HepG2 (cell line): ENCODE results near the gene SERP1. TPM values are rescaled to one million over a fixed set of nuclear protein-coding genes. Genes with fewer than 3 reads are reported as not detected.

Experiments
- ATAC-seq: fragments of 200-7000 bp; cut with Tn5 transposase; 3 replicates; pipeline ENCODE4 v1.9.1; 2020; ENCODE audit warnings: mild to moderate bottlenecking, moderate library complexity
- BruUV-seq: library from RNA; stranded (reverse); fragments of 400-500 nt; replicated peaks from 2 replicates; lab custom pipeline; 2021; lab: Mats Ljungman, UMichigan
- CTCF ChIA-PET: fragments of 300-600 bp; formaldehyde crosslinking; extraction: SDS; loops from one replicate; lab custom pipeline; 2021; ENCODE audit warnings: low total read pairs, inconsistent platforms, low intra/inter-chr PET ratio; lab: Yijun Ruan, JAX
- POLR2A ChIA-PET: fragments of 350-600 bp; sonication (Branson Sonifier 250); formaldehyde crosslinking; loops from one replicate; lab custom pipeline; 2020; ENCODE audit warnings: antibody characterized with exemption, inconsistent platforms; lab: Yijun Ruan, JAX
- DNase-seq: peaks from one replicate; pipeline ENCODE4 v3.0.0-alpha.2; 2015; ENCODE audit warnings: low spot score
- FAIRE-seq: peaks from 3 replicates; lab custom pipeline; 2011; peaks lifted over from hg19 to GRCh38; lab: Jason Lieb, UNC
- H2AFZ ChIP-seq: one replicate; pipeline ENCODE4 v1.6.1; 2011; ENCODE audit warnings: low read length, inconsistent platforms
- H3K27ac ChIP-seq: fragments of 300-600 bp; 3 replicates; pipeline ENCODE4 v1.8.0; 2011; ENCODE audit warnings: mixed run types, mild to moderate bottlenecking, mixed read lengths, low read length, inconsistent platforms; ENCODE audit not compliant: insufficient read depth; ENCODE audit errors: extremely low read length
- H3K27me3 ChIP-seq, 2 experiments: fragments of 200-600 bp in 1 of 2; 2 replicates in 1 of 2; 3 replicates in 1 of 2; pipeline versions ENCODE4 v1.6.0 to v1.8.0; 2011; ENCODE audit warnings: low read length in 2 of 2, mild to moderate bottlenecking in 2 of 2, moderate library complexity in 2 of 2, inconsistent platforms in 1 of 2; ENCODE audit not compliant: insufficient read depth in 2 of 2, control insufficient read depth in 1 of 2
- H3K36me3 ChIP-seq, 2 experiments: fragments of 200-600 bp in 1 of 2; replicated peaks in 1 of 2; 2 replicates in 1 of 2; 3 replicates in 1 of 2; pipeline versions ENCODE4 v1.5.1 to v1.8.0; 2011; ENCODE audit warnings: low read length in 2 of 2, inconsistent platforms in 1 of 2; ENCODE audit not compliant: insufficient read depth in 2 of 2, control insufficient read depth in 1 of 2
- H3K4me1 ChIP-seq: 2 replicates; pipeline ENCODE4 v1.5.1; 2012; ENCODE audit warnings: low read length, inconsistent platforms; ENCODE audit not compliant: insufficient read depth
- H3K4me2 ChIP-seq: 2 replicates; pipeline ENCODE4 v1.6.0; 2011; ENCODE audit warnings: low read depth, low read length, inconsistent platforms
- H3K4me3 ChIP-seq, 3 experiments: fragments of 200-600 bp in 1 of 3; sonication (generic), shearing (Covaris generic) in 1 of 3; replicated peaks in 1 of 3; 2 replicates each; pipeline ENCODE4 v1.5.1; 2011 to 2016; ENCODE audit warnings: low read length in 3 of 3, inconsistent platforms in 2 of 3, low read depth in 2 of 3, mild to moderate bottlenecking in 2 of 3, control low read depth in 1 of 3, mixed read lengths in 1 of 3; ENCODE audit not compliant: insufficient read depth in 1 of 3
- H3K79me2 ChIP-seq: one replicate; pipeline ENCODE4 v1.6.1; 2011; ENCODE audit warnings: low read length, inconsistent platforms; ENCODE audit not compliant: insufficient read depth
- H3K9ac ChIP-seq: 2 replicates; pipeline ENCODE4 v1.6.0; 2011; ENCODE audit warnings: mild to moderate bottlenecking, low read depth, low read length, inconsistent platforms; ENCODE audit not compliant: insufficient read depth
- H3K9me3 ChIP-seq: 2 replicates; pipeline ENCODE4 v1.5.1; 2012; ENCODE audit warnings: mild to moderate bottlenecking, low read length
- H4K20me1 ChIP-seq: 2 replicates; pipeline ENCODE4 v1.6.0; 2011; ENCODE audit warnings: inconsistent platforms, mild to moderate bottlenecking, low read length, moderate library complexity; ENCODE audit not compliant: insufficient read depth
- CCAR2 ChIP-seq: fragments of 200-400 bp; formaldehyde crosslinking; optimal IDR thresholded peaks from 2 replicates; pipeline ENCODE3; 2018; ENCODE audit warnings: low read depth, mild to moderate bottlenecking, low read length, moderate library complexity
- EHMT2 ChIP-seq: fragments of 200-600 bp; sonication (generic); IDR thresholded peaks from 2 replicates; pipeline ENCODE4 v1.7.0; 2017; ENCODE audit warnings: antibody characterized with exemption, low read depth, low read length, borderline replicate concordance
- GTF3A ChIP-seq: sonication (generic); formaldehyde crosslinking; conservative IDR thresholded peaks from 2 replicates; pipeline ENCODE4 v1.4.0; 2020; ENCODE audit warnings: mild to moderate bottlenecking, missing genetic modification reagents
- MXD4 ChIP-seq: IDR thresholded peaks from 2 replicates; pipeline ENCODE4 v1.6.1; 2016; ENCODE audit warnings: mild to moderate bottlenecking, missing biosample characterization, missing genetic modification reagents
- NCOR1 ChIP-seq: fragments of 200-600 bp; sonication (generic); IDR thresholded peaks from 2 replicates; pipeline ENCODE4 v1.7.0; 2017; ENCODE audit warnings: antibody characterized with exemption, low read length, borderline replicate concordance
- RFX5 ChIP-seq: IDR thresholded peaks from 2 replicates; pipeline ENCODE4 v1.6.1; 2011; ENCODE audit warnings: low read depth, low read length, improper control_type of control experiment
- TEF ChIP-seq: sonication (generic); formaldehyde crosslinking; IDR thresholded peaks from 2 replicates; pipeline ENCODE4 v1.5.0; 2020; ENCODE audit warnings: missing genetic modification reagents
- TFDP2 ChIP-seq: sonication (generic); formaldehyde crosslinking; IDR thresholded peaks from 2 replicates; pipeline ENCODE4 v1.4.0; 2020; ENCODE audit warnings: missing genetic modification reagents
- TMF1 ChIP-seq: sonication (generic); formaldehyde crosslinking; IDR thresholded peaks from 2 replicates; pipeline ENCODE4 v1.8.1; 2022; ENCODE audit warnings: low read depth, missing genetic modification reagents
- ZBTB44 ChIP-seq: sonication (generic); formaldehyde crosslinking; IDR thresholded peaks from 2 replicates; pipeline ENCODE4 v1.4.0; 2020; ENCODE audit warnings: missing genetic modification reagents
- ZFX ChIP-seq: sonication (generic); formaldehyde crosslinking; IDR thresholded peaks from 2 replicates; pipeline ENCODE4 v1.4.0; 2020; ENCODE audit warnings: mild to moderate bottlenecking, low read depth, missing genetic modification reagents, moderate library complexity
- ZMYM2 ChIP-seq: sonication (generic); formaldehyde crosslinking; IDR thresholded peaks from 2 replicates; pipeline ENCODE4 v1.8.0; 2022; ENCODE audit warnings: mild to moderate bottlenecking, missing genetic modification reagents
- ZNF383 ChIP-seq: sonication (generic); formaldehyde crosslinking; IDR thresholded peaks from 2 replicates; pipeline ENCODE4 v1.4.0; 2020; ENCODE audit warnings: missing genetic modification reagents, mild to moderate bottlenecking, borderline replicate concordance
- ZNF441 ChIP-seq: sonication (generic); formaldehyde crosslinking; IDR thresholded peaks from 2 replicates; pipeline ENCODE4 v1.7.0; 2021; ENCODE audit warnings: missing genetic modification reagents, borderline replicate concordance
- ZNF816 ChIP-seq: sonication (generic); formaldehyde crosslinking; IDR thresholded peaks from 2 replicates; pipeline ENCODE4 v1.8.0; 2022; ENCODE audit warnings: missing genetic modification reagents, mild to moderate bottlenecking, borderline replicate concordance
- WGBS: methylation state at CpG from one replicate; pipeline ENCODE4 v1.1.6; 2017; ENCODE audit warnings: low lambda C conversion rate; 5-methylcytosine and 5-hydroxymethylcytosine counted together
- in situ Hi-C: cut with HindIII; loops from 2 replicates; pipeline ENCODE4 v1.10.0; 2017; ENCODE audit warnings: low pct_unique_long_range_greater_than_20kb; ENCODE audit not compliant: extremely low pct_ligation_motif_present
- intact Hi-C: fragments of 100-400 bp; cut with micrococcal nuclease; formaldehyde crosslinking; loops from one replicate; pipeline ENCODE4 v1.10.0; 2022; ENCODE audit not compliant: unreplicated experiment
- polyA plus RNA-seq, 8 experiments: library from polyadenylated mRNA; depleted of rRNA in 3 of 8; stranded (reverse) in 7 of 8; unstranded in 1 of 8; fragments of >200 nt; fragmentation: Illumina TruSeq in 4 of 8; extraction: Trizol in 4 of 8; gene quantifications; 2 replicates each; pipeline versions ENCODE4 v1.2.1 to v1.2.3, GENCODE V29; 2011 to 2016; ENCODE audit warnings: low read depth in 4 of 8, missing spikeins in 1 of 8, mixed read lengths in 1 of 8; ENCODE audit not compliant: insufficient read depth in 1 of 8
- total RNA-seq, 5 experiments: library from RNA; depleted of rRNA; stranded (reverse); fragments of >200 nt; fragmentation: Illumina TruSeq; extraction: Trizol; gene quantifications; 2 replicates each; pipeline ENCODE4 v1.2.3, GENCODE V29; 2016; ENCODE audit warnings: low read depth in 1 of 5

The SERP1 gene
- total and polyA plus RNA-seq, 2 of the 13 experiments (the other 11 are each of a cell fraction or from before 2014, with no cell fraction given), result 61.2 to 95.0 TPM

GRCh38 chr3:150594150-150594549 is 47.9 kb upstream of the SERP1 start (continued):
- no peak for TF ChIP-seq ZBTB44
- TF ChIP-seq ZMYM2, result no peak
- no peak for TF ChIP-seq CCAR2
- TF ChIP-seq GTF3A (CRISPR knock-in tag), result no peak
- no peak for TF ChIP-seq EHMT2
- TF ChIP-seq ZNF383 (CRISPR knock-in tag), result no peak
- TF ChIP-seq ZNF441 (CRISPR knock-in tag), result no peak
- no peak for TF ChIP-seq MXD4 (CRISPR knock-in tag)
- TF ChIP-seq ZNF816 (CRISPR knock-in tag), result no peak
- no peak for TF ChIP-seq ZFX
- no peak for TF ChIP-seq TEF

GRCh38 chr3:150589759-150590158 is 43.5 kb upstream of the SERP1 start:
- intact Hi-C loops, result loop anchor here (5.0 kb wide), 1 partner anchor 278 kb away; no protein-coding TSS in a partner anchor
- Histone ChIP-seq H3K27me3 (no peaks in the 10 kb centered on the region), H3K9me3 (no peaks in the 10 kb centered on the region), H3K36me3 (peaks cover 0 to 16% of the 10 kb centered on the region in 2 experiments; a peak in 3 of 5 replicates), H2AFZ (no peak overlapping the region), H3K4me1 (no peaks in the 10 kb centered on the region), H4K20me1 (no peaks in the 10 kb centered on the region), H3K4me3 (no peak overlapping the region), H3K27ac (no peak overlapping the region), H3K9ac (no peak overlapping the region), H3K4me2 (no peak overlapping the region), H3K79me2 (peaks cover 2% of the 10 kb centered on the region)
- CTCF ChIA-PET, result no interaction called here
- POLR2A ChIA-PET, result interaction anchor here (1.4 kb wide), 1 partner anchor 13 kb away, joined by 4 read pairs; the partner anchor contains the start of gene SELENOT
- TF ChIP-seq RFX5 (peak; percentile 59; the same call in 1 of the 2 replicates), TFDP2 (CRISPR knock-in tag) (no peak), TMF1 (CRISPR knock-in tag) (no peak), NCOR1 (no peak)
- ATAC-seq (peak; percentile 16; the same call in 1 of the 3 replicates), DNase-seq (no peak), FAIRE-seq (no peak)
- in situ Hi-C loops, result no loop called here
- no TSS peak for BruUV-seq
- WGBS, result 79% methylated on average over 5 of the region's 6 CpGs
